Esophagus squamous epithelium (tissue), 4 donors: Measurements from ENCODE around the gene MAGT1.

Source experiments
- POLR2A ChIP-seq, 4 donors: fragments of 450-650 bp; IDR thresholded peaks; one replicate each; pipeline ENCODE4 v1.6.1; 2017; ENCODE audit warnings: antibody characterized with exemption in 4 of 4, mild to moderate bottlenecking in 4 of 4, moderate library complexity in 3 of 4
- TF ChIP-seq, protein P1 (sequence below), 6 experiments: fragments of 450-650 bp in 4 of 6; fragments of 200-600 bp in 2 of 6; sonication (generic) in 2 of 6; IDR thresholded peaks; one replicate each; pipeline ENCODE4 v1.5.1; 2016 to 2019; ENCODE audit warnings: antibody characterized with exemption in 6 of 6, mild to moderate bottlenecking in 4 of 6, moderate library complexity in 4 of 6

DNA sequence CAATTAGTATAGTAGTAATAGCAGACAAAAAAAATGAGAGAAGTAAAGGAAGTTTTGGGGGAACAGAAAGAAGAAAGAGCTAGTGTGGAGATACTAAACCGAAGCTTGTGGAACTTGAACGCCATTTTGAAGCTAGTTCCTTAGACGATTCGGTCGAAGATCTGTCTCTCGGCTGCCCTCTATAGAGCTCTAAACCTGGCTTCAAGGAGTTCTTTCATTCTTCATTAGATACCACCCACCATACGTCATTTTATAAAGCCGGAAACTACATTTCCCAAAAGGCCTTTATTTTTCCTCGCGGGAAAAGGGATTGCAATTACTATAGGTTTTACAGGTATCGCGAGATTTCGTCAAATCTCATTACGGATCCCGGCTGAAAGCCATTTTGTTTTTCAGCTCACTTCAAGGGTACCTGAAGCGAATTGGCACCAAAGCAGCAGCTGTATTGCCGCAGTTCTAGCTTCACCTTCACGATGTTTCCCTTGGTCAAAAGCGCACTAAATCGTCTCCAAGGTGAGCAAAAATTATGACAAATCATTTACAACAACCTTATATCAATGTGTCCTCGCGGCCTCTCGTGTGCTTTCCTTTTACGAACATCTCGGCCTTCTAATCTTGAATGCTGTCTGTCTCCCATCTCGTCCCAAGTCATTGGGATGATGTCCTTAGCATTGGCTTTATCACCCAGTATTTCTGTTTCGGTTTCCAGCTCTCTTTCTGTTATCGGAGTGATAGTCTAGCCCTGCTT lies 4.0 kb upstream of the MAGT1 start, which contains the start of gene COX7B:
- TF ChIP-seq, protein P1, sequence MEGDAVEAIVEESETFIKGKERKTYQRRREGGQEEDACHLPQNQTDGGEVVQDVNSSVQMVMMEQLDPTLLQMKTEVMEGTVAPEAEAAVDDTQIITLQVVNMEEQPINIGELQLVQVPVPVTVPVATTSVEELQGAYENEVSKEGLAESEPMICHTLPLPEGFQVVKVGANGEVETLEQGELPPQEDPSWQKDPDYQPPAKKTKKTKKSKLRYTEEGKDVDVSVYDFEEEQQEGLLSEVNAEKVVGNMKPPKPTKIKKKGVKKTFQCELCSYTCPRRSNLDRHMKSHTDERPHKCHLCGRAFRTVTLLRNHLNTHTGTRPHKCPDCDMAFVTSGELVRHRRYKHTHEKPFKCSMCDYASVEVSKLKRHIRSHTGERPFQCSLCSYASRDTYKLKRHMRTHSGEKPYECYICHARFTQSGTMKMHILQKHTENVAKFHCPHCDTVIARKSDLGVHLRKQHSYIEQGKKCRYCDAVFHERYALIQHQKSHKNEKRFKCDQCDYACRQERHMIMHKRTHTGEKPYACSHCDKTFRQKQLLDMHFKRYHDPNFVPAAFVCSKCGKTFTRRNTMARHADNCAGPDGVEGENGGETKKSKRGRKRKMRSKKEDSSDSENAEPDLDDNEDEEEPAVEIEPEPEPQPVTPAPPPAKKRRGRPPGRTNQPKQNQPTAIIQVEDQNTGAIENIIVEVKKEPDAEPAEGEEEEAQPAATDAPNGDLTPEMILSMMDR (IDR thresholded peaks at IDR 0.05), result peak in 3 of 6 experiments; percentile 24 to 42 (median 30)
- TF ChIP-seq POLR2A (IDR thresholded peaks at IDR 0.05), result peak in 2 of 4 donors; percentile 62 to 73
